A549 (cell line): ENCODE data around the gene DENND2D.

Experiments
- CTCF ChIP-seq: fragments of >200 bp; sonication (Bioruptor Twin); formaldehyde crosslinking; IDR thresholded peaks from 3 replicates; pipeline ENCODE4 v1.5.1; 2016
- PHF8 ChIP-seq: fragments of 200-600 bp; sonication (generic); IDR thresholded peaks from 2 replicates; pipeline ENCODE4 v1.6.1; 2016; ENCODE audit warnings: low read depth, mild to moderate bottlenecking, antibody characterized with exemption, moderate library complexity, borderline replicate concordance
- RAD21 ChIP-seq, 2 experiments: fragments of >200 bp in 1 of 2; sonication (Bioruptor Twin) in 1 of 2; formaldehyde crosslinking in 1 of 2; IDR thresholded peaks in 1 of 2; conservative IDR thresholded peaks in 1 of 2; 2 replicates in 1 of 2; 3 replicates in 1 of 2; pipeline ENCODE4 v1.6.1; 2012 to 2018; ENCODE audit warnings: inconsistent platforms in 1 of 2

- TF ChIP-seq CTCF (no peak), PHF8 (no peak), RAD21 (conservative IDR thresholded peaks at IDR 0.05 in 1 of 2, IDR thresholded peaks at IDR 0.05 in 1 of 2) (no peak)
Observed at GRCh38 chr1:111208921-111209320, 8.5 kb upstream of the DENND2D start.
